NCI-H2227 treated with DMSO at 0.1 percent for 48 hours (cell line): ENCODE measurements around the gene ZNF20.
A peak's percentile ranks its signal among the peaks of the same experiment; 100 is the strongest.
"Not testable (repeated sequence)": the region's sequence is repeated elsewhere in the genome, so short reads cannot be mapped to it uniquely, and the experiment has no call there.

Experiments used
- DNase-seq: peaks from one replicate; lab custom pipeline; 2025; lab: John Stamatoyannopoulos, UW

Gene ZNF20

DNA sequence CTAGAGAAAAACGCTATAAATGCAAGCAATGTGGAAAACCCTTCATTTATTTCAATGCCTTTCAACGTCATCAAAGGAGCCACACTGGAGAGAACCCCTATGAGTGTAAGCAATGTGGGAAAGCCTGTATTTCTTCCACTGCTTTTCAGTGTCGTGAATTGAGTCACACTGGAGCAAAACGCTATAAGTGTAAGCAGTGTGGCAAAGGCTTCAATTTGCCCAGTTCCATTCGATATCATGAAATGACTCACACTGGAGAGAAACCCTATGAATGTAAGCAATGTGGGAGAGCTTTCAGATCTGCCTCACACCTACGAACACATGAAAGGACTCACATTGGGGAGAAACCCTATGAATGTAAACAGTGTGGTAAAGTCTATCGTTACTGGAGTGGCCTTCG is 27.4 kb downstream of the ZNF20 start:
- DNase-seq = no peak

- no peak for DNase-seq
These were observed 28.1 kb downstream of the ZNF20 start for GRCh38 chr19:12111943-12112637.

GRCh38 chr19:12111176-12111575 is 29.0 kb downstream of the ZNF20 start:
- no peak for DNase-seq

DNA sequence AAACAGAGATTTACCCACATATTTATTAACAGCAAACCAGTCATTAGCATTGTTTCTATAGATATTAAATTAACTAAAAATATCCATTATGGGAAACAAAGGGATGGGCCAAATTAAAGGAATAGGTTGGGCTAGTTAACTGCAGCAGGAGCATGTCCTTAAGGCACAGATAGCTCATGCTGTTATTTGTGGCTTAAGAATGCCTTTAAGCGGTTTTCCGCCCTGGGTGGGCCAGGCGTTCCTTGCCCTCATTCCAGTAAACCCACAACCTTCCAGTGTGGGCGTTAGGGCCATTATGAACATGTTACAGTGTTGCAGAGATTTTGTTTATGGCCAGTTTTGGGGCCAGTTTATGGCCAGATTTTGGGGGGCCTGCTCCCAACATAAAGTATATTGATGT is 36.2 kb downstream of the ZNF20 start:
- not testable (repeated sequence) for DNase-seq

DNA sequence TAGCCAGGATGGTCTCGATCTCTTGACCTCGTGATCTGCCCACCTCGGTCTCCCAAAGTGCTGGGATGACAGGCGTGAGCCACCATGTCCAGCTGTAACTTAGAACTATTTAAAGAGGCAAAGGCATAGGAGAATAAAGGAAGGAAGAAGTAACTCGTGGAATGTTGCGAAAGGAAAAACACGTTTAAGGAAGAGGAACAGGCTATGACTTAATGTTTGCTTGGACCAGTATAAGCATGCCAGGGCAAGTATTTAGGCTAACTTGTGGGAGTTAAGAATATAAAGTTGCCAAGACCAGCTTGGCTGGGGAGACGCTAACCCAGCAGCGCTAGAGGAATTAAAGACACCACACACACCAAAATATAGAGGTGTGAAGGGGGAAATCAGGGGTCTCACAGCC is 42.1 kb downstream of the ZNF20 start:
- no peak for DNase-seq

DNA sequence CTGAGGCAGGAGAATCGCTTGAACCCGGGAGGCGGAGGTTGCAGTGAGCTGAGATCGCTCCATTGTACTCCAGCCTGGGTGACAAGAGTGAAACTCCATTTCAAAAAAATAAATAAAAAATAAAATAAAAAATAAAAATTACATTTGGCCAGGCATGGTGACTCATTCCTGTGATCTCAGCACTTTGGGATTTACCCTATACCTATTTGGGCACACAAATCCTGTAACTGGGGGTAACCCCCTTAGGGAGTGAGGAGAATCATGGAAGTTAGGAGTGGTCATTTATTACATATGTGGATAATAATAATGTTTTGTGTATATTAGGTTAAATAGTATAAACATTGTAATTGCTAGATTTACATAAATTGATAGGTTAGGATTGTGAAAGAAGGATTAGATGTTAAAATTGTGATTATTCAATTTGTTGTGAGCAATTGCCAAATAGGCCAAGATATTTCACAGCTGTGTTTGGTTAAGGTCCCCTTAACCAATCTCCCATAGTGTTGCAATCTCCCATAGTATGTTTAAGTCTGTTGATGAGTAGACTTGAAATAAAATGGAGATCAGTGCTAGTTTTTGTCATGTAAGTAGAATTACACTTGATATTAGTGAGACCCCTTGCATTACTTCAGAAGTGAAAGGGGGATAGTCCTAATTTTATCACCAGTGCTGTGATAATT is 44.9 kb downstream of the ZNF20 start:
- DNase-seq = no peak

- no peak for DNase-seq
These were observed 46.4 kb downstream of the ZNF20 start for GRCh38 chr19:12093777-12094176.

DNA sequence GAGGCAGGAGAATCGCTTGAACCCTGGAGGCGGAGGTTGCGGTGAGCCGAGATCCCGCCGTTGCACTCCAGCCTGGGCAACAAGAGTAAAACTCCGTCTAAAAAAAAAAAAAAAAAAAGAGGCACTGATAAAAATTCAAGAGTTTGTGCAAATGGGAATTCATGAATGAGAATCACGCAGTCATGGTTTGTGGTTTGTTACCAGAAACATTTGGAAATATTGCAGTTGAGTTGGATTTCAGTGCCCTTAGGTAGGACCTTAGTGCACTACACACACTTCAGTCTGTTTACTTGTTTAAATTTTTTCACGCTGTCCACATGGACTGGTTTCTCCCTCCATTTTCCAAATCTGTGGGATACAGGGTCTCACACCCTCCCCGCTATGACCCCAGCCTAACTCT is 47.2 kb downstream of the ZNF20 start:
- no peak for DNase-seq

GRCh38 chr19:12092065-12092867 is 47.9 kb downstream of the ZNF20 start:
- peak; percentile 14 for DNase-seq

DNA sequence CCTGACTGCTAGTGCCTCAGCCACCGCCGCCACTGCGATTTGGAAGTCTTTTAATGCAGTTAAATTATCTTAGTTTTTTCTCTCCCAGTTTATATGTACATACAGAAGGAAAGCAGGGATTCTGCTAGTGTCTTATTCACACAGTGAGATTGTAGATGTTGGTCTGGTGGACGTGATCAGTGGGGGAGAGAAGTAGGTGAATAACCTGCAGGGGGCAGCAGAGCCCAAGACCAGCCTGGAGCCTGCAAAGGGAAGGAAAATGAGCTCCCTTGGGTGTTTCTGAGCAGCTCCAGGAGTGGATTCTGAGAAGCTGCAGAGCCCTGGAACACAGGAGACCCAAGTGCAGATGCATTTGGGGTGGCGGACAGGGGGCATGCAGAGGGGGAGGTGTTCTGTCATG is 49.3 kb downstream of the ZNF20 start:
- DNase-seq = peak; percentile 21

DNA sequence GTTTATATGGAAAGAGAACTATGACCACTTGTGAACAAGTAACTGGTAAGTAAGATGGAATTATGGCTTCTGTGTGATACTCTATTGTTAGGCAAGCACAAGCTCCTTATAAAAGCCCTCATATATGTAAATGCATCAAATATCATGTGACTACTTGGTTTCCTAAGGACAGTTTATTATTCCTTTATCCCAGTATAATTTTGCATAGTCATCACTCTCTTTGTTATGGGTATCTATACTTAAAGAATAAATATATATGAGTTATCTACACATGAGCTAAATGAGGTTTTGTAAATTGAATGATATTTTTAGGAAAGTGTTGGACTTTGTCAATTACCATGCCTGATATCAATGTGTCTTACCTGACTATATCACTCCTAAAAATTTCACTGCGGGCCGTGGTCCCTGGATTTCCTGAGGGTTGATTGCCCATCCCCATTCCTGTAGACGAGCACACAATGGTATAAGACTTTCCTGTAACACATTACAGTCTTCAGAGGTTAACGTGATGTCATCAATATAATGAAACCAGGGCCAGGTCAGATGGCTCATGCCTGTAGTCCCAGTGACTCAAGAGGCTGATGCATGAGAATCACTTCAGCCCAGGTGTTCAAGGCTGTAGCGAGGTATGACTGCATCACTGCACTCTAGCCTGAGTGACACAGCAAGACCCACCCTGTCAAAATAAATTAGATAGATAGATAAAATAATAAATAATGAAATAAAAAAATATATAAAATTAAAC is 54.9 kb downstream of the ZNF20 start:
- DNase-seq = no peak

- DNase-seq = not testable (repeated sequence)
These were observed 56.8 kb downstream of the ZNF20 start for GRCh38 chr19:12083336-12083735.
